H1 (cell line): ENCODE results near the gene PBLD. TPM values are rescaled to one million over a fixed set of nuclear protein-coding genes. Genes with fewer than 3 reads are reported as not detected.

ENCODE experiments used
- BCL11A ChIP-seq, 2 experiments: IDR thresholded peaks; one replicate each; pipeline ENCODE4 v1.6.1; 2011; ENCODE audit warnings: low read depth in 2 of 2, low read length in 2 of 2, mild to moderate bottlenecking in 2 of 2
- CREB1 ChIP-seq: IDR thresholded peaks from 2 replicates; pipeline ENCODE4 v1.6.1; 2012; ENCODE audit warnings: inconsistent platforms
- EGR1 ChIP-seq: IDR thresholded peaks from 2 replicates; pipeline ENCODE4 v1.6.1; 2011; ENCODE audit warnings: low read depth, low read length, borderline replicate concordance
- HDAC6 ChIP-seq: IDR thresholded peaks from one replicate; pipeline ENCODE4 v1.7.1; 2012; ENCODE audit warnings: low read depth, mild to moderate bottlenecking, inconsistent platforms, low read length, moderate library complexity
- KDM5A ChIP-seq: fragments of 200-600 bp; IDR thresholded peaks from 2 replicates; pipeline ENCODE4 v1.7.1; 2012; ENCODE audit warnings: mild to moderate bottlenecking, low read length, inconsistent platforms, mixed read lengths
- POLR2AphosphoS5 ChIP-seq: IDR thresholded peaks from 2 replicates; pipeline ENCODE4 v1.6.1; 2011; ENCODE audit warnings: low read depth, low read length
- RNF2 ChIP-seq: fragments of 200-900, 300-1000 bp; sonication (generic); IDR thresholded peaks from 2 replicates; pipeline ENCODE4 v1.7.1; 2016; ENCODE audit warnings: borderline replicate concordance, low read depth, mild to moderate bottlenecking, antibody characterized with exemption, low read length; ENCODE audit not compliant: poor library complexity, severe bottlenecking; ENCODE audit errors: missing control alignments
- SAP30 ChIP-seq: fragments of 300-600 bp; sonication (generic); IDR thresholded peaks from 2 replicates; pipeline ENCODE4 v1.7.1; 2012; ENCODE audit warnings: low read length, moderate library complexity, mild to moderate bottlenecking, inconsistent platforms; ENCODE audit not compliant: insufficient read depth, insufficient replicate concordance
- SP4 ChIP-seq: IDR thresholded peaks from 2 replicates; pipeline ENCODE4 v1.6.1; 2012; ENCODE audit warnings: low read length, inconsistent platforms
- TCF12 ChIP-seq: IDR thresholded peaks from 2 replicates; pipeline ENCODE4 v1.6.1; 2011; ENCODE audit warnings: low read depth, mild to moderate bottlenecking, low read length
- TEAD4 ChIP-seq: IDR thresholded peaks from 2 replicates; pipeline ENCODE4 v1.6.1; 2012; ENCODE audit warnings: low read depth, low read length, inconsistent platforms, mixed read lengths
- YY1 ChIP-seq: IDR thresholded peaks from 2 replicates; pipeline ENCODE4 v1.6.1; 2011; ENCODE audit warnings: low read depth, mild to moderate bottlenecking, low read length
- polyA plus RNA-seq, 7 experiments: library from polyadenylated mRNA; depleted of rRNA in 3 of 7; stranded (reverse) in 5 of 7; unstranded in 2 of 7; fragments of >200 nt in 5 of 7; fragments of 200-250 nt in 2 of 7; gene quantifications; 1 replicate in 5 of 7; 2 replicates in 1 of 7; 4 replicates in 1 of 7; pipeline versions ENCODE4 v1.2.1 to v1.2.3, GENCODE V29; 2011 to 2013; ENCODE audit warnings: missing spikeins in 2 of 7, mixed read lengths in 2 of 7
- total RNA-seq: library from RNA; stranded (reverse); fragmentation: NEBNext Ultra II Directional; extraction: Animal tissue kit (Norgen Biotek cat#: 25700); gene quantifications from 2 replicates; pipeline ENCODE4 v1.2.1, GENCODE V29; 2021
- TF ChIP-seq, protein P1 (sequence below): IDR thresholded peaks from 2 replicates; pipeline ENCODE4 v1.6.1; 2012; ENCODE audit warnings: inconsistent platforms

The PBLD gene
- total and polyA plus RNA-seq, 2 of the 8 experiments (the other 6 are each of a cell fraction or from before 2014, with no cell fraction given), result 0.56 to 2.0 TPM

DNA sequence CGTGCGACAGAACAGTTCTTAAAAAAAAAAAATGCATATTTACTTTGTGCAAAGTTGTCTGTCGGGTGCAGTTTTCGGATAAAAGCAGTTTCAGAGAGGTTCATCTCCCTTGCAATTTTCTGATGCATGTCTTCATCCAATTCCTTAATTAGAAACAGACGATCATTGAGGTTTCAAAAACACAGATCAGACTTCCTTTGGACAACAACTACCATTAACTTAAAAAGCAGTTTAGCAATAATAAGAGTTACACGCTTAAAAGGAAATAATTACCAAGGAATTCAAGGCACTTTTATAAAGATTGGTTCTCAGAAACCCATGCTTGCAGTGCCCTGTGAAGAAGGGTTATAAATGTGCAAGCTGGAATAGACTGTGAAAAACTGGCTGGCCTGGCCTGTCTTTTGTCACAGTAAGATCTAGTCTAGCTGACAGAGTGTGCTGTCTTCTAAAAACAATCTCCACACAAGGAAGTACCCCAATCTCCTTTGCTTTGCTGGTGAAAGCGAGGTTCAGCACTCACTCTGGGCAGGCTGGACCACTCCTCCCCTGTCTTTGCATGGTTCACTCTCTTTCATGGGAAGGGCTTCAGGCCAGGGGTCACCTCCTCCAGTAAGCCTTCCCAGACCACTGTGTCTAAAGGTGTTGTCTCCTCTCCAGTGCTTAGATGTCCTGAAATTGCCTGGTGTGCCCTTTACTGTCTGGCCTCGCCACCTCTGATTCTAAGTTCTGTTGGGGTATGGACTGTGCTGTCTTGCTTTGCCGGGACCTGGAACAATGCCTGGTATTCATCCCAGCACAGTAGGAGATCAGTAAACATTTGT lies 35.7 kb downstream of the PBLD start (continued):
- TF ChIP-seq POLR2AphosphoS5, result no peak
- TF ChIP-seq EGR1, result no peak
- TF ChIP-seq SP4, result no peak
- TF ChIP-seq RNF2, result no peak
- TF ChIP-seq, protein P1, sequence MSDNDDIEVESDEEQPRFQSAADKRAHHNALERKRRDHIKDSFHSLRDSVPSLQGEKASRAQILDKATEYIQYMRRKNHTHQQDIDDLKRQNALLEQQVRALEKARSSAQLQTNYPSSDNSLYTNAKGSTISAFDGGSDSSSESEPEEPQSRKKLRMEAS, result no peak
- no peak for TF ChIP-seq BCL11A (IDR thresholded peaks at IDR 0.05; ENCODE audit: low read depth in 2 of 2, low read length in 2 of 2)
- TF ChIP-seq SAP30, result no peak
- TF ChIP-seq CREB1, result no peak
- TF ChIP-seq TCF12, result no peak
- TF ChIP-seq YY1, result no peak
- no peak for TF ChIP-seq KDM5A
- TF ChIP-seq TEAD4, result no peak
- no peak for TF ChIP-seq HDAC6
